HG02588 (cell line): ENCODE measurements around the gene SUN2.

ENCODE experiments used
- ATAC-seq: cut with Tn5 transposase; IDR thresholded peaks from one replicate; pipeline ENCODE4 v1.9.1; 2021; ENCODE audit warnings: mild to moderate bottlenecking, moderate library complexity; ENCODE audit not compliant: unreplicated experiment

Gene SUN2

DNA sequence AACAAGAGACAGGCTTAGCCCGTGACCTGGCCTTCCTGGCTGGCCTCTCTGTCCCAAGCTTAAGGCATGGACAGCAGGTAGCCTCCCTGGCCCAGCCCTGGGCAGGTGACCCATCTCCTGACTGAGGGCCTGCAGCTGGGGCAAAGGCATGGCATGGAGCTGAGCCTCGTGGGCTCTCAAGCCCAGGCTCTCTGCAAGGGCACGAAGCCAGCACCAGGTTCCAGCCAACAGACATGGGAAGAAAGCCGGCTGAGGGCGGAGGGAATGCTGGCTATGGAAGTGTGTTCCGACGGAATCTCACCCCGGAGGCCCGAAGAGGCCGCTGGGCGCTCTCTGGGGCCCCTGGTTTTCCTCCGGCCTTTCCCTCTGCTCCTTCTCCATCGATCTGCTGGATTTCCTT, 25.2 kb upstream of the SUN2 start:
- no peak for ATAC-seq

DNA sequence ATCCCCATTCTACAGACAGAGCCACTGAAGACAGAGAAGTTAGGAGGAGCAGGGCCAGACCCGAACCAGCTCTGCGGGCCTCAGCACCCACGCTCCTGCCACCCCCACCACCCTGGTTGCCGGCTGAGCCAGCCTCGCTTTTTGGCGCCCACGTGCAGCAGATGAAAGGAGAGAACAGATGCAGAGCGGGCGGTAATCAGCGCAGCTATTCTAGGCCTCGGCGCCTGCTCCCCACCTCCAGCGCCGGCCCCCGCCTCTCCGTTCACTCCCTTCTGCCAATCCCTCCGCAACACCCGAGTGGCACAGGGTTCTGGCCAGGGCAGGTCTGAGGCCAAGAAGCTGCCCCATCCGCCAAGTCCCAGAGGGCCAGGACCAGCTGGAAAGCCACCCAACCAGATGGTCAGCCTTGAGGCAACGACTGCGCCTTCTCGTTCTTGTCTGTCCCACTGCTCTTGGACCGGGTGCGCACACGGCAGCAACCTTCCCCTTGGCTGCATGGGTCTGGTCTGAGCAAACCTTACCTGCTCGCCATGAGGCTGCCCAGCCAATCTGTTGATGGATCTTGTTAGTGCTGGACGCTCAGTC, 21.4 kb upstream of the SUN2 start:
- ATAC-seq: no peak

DNA sequence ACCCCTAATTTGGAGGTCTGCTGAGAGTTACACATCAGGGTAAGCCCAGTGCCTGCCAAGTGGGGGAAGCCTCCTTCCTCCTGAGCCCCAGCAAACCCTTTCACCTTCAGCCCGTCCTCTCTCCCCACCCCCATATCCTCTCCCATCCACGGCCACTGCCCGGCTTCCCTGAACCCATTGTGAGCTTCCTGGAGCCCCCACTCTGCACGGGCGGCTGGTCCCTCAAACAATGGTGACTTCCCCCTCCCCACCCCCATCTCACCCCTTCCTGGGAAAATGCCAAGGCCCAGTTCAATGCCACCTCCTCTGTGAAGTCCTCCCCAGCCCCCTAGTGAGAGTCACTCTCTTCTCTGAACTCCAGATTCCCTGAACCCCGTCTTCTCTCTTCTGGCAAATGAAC, 20.3 kb upstream of the SUN2 start:
- no peak for ATAC-seq

DNA sequence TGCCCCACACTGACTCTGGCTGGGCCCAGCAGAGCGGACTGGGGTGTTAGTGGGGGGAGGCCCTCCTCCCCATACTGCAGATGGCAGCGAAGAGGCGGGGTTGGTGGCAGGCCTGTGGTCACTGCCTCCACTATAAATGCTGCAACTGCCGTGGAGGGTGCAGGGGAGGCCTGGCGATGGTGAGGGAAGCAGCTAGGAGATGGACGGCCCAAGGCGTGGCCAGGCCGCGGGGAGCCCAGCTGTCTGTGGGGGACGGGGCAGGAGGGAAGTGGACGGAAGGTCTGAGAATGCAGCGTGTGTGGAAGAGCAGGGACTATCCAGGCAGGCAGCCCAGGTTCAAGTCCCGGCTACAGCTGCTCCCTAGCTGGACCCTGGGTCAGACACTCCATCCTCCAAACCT, 19.9 kb upstream of the SUN2 start:
- no peak for ATAC-seq

DNA sequence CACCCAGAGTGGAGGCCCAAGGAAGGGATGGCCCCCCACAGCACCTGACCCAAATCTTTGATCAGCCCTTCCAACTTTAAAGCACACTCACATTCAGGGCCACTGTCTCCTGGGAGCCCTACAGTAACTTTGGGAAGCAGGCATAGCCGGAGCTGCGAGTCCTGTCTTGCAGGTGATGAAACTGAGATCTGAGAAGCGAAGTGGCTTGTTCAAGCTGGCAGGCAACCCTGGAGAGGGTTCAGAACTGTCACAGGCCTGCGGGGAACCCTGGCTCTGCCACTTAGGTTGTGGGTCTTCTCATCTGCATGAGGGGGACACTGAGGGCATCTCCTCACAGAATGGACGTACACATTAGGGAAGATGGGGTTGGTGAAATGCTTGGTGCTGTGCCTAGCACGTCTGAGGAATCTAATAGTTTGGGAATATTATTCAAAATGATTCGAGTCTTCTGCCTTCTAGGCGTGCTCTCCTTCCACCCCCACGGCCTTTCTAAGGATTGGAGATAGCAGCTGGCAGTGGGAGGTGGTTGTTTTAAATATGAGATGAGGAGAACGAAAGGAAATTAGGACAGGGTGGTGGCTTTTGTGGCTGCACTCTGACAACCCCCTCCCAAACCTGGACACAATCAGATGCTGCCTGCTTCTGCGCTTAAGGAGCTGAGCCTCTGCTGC, 18.8 kb upstream of the SUN2 start:
- ATAC-seq: no peak

DNA sequence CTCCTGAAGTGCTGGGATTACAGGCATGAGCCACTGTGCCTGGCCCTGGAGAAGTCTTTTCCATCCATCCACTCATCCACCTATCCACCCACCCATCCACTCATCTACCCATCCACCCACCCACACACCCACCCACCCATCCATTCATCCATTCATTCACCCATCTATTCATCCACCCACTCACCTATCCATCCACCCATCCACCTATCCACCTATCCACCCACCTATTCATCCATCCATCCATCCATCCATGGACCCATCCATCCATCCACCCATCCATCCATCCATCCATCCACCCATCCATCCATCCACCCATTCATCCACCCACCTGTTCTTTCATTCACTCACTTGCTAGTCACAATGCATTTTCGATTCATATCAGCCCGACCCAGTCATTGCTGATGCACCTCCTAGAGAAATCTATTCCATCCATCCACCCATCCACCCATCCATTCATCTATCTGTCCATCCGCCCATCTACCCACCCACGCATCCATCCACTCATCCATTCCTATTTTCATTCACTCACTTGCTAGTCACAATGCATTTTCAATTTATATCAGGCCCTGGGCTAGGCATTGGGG, 17.7 kb upstream of the SUN2 start:
- no peak for ATAC-seq

DNA sequence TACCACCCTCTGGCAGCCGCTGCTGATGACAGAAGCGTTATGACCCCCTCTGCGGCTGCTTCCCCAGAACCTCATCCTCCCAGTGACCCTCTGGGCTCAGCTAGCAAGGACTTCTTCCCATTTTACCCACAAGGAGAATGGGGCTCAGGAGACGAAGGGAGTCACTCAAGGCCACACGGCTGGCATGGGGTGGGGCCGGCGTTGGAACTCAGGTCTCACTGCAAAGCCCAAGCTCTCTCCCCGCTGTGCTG, 16.8 kb upstream of the SUN2 start:
- ATAC-seq: no peak

DNA sequence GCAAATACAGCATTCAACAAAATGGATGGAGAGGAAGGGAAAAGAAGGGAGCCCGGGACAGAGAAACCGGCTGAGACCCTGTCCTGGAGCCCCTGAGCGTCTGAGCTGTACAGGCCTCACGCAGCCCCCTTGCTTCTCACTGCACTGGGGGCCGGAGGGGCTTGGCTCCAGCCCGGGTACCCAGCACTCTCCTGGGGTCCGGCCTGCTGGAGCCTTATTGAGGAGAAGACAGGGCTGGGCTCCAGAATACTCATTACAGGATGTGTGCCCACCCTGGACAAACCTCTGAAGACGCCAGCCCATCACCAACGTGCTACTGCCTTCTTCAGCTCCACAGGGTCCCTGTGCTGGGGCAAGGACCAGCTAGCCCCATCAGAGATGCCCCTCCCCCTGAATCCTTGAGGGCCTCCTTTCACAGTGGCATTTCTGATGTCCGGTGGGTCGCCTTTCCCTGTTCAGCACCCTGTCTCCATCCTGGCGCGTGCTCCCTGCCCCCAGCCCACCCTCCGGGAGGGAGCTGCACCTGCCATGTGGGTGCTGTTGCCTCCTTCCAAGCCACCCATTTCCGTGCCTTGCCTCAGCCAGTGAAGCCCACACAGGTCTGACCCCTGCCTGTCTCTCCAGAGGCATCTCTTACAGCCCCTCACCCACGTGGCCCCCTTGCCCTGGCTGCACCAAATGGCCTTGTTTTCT, 14.6 kb upstream of the SUN2 start:
- ATAC-seq: no peak

DNA sequence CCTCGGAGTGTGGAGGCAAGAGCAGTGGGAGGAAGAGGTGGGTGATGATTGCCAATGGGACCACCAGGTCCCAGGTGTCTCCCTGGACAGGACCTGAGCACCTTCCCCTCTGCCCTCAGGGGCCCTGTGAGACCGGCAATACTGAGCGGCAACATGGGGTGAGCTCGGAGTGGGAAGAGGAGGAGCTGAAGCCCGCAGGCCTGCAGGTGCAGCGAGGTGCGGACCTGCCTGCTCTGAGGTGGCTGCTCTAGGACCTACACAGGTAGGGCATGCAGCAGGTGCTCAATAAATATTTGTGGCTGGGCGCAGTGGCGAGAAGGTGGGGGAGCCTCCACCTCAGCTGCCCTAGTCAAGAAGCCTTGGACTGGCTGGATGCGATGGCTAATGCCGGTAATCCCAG, 12.2 kb upstream of the SUN2 start:
- ATAC-seq: no peak

DNA sequence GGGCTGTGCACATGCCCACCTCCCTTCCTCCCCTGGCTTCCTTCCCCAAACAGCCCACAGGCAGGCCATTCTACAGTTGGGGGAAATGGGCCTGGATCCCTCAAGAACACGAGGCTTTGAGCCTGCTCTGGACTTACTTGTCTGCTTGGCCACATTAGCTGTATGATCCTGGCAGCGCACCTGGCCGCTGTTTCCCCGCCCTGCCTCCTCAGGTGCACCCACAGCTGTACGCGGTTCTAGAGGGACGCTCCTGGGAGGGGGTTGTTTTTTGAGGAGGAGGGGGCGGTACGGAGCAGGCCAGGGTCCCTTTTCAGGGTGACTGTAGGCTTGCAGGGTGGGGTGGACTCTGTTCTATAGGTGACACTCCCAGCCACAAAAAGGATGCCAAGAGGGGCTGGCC, 11.5 kb upstream of the SUN2 start:
- no peak for ATAC-seq

DNA sequence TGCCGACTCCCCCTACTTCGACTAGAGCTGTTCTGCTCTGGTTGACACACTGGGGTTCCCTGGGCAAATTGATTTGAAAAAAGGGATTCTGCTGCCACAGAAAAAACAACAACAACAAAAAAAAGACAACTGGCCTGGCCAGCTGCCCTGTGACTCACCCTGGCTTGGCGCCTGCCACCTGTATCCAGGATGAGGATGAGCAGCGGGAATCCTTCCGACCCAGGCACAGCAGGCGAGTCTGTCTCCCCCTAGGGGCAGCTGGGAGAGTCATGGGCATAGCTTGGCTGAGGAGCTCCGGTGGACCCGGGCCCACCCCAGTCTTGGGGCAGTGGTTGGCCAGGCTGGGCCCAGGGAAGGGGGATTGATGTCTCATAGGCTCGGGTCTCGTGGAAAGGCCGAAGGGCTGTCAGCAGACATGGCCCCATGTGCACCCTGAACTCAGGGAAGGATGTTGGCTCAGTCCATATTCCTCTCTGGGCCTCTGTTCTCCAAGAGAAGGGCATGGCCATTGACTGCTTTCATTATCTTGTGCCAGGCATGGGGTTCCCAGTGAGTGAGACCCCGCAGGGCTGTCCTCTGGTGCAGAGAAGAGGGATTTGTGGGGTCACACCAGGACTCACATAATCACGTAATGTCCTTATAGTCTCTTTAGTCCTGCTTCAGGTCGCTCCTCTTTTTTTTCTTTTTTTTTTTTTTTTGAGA, 10.4 kb upstream of the SUN2 start:
- ATAC-seq: no peak

DNA sequence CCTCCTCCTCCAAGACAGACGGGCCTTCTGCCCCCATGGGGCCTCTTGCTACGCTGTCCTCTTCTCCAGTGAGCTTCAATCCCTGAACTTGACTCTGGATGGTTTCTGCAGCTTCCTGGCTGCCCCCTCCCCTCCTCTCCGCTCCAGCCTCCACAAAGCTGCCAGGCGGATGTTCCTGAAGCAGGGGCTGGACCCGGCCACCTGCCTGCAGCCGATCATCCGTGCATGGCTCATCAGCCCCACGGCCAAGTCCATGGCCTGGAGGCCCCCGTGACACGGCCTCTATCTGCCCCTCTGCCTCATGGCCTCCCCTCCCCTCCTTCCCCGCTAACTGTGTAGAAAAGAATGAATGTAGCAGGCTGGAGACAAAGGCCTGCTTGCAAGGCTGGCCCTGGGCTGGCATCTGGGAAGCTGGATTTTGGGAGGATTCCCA, 6.8 kb upstream of the SUN2 start:
- no peak for ATAC-seq

DNA sequence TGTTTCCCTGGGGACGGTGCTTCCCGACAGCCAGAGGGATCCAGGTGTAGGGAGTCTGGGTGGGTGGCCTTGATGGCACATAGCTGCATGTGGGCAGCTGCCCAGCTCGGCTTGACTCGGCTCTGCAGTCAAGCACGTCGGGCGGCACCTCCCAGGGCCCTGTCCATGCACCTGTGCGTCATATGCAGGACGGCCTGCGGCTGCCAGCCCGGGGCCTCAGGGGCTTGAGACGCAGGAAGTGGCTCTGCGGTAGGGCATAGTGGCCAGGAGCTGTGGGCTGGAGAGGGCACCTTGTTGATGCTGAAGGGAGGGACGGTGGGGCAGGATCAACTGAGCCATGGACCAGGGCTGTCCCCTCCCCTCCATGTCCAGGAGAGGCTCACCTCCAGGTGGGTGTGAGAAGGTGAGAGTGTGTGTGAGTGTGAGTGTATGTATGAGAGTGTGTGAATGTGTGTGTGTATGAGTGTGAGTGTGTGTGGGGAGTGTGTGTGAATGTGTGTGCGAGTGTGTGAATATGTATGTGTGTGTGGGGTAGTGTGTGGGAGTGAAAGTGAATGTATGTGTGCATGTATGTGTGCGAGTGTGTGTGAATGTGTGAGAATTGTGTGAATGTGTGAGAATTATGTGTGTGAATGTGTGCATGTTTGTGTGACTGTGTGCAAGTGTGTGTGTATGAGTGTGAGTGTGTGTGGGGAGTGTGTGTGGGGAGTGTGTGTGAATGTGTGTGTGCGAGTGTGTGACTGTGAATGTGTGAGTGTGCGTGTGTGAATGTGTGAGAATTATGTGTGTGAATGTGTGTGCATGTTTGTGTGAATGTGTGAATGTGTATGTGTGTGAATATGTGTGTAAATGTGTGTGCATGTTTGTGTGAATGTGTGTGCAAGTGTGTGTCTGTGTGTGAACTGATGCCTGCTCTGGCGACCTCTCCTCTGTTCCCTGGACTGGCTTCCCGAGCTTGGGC, 5.7 kb upstream of the SUN2 start:
- ATAC-seq: no peak

DNA sequence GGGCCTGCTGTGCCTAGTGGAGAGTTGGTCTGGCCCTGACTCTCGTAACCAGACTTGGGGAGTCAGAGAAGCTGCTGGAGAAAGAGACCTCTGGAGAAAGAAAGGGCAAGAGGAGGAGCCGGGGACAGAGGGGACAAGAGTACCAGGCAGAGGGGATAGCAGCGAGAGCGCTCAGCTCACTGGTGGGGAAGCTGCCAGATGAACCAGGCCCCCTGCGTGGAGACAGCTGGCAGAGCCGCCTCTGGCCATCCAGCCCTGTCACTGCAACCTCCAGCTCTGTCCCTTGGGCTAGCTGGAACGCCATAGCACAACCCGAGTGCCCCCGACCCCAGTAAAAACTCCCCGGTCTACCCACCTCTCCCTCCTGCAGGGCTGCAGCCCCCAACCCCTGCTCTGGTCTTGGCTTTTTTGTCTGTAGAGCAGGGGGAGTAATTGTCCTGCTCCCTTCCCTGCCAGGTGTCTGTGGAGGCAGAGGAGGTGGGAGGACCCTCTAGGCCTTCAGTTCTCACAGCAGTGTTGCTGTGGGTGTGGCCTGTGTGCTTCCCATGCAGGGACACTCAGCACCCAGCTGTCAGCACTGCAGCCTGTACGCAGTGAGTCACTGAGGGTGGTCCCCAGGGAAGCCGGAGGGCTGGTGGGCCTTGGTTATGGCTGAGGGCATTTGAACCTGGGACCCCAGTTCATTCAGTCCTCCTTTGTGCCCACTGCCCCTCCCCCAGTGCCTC, 4.8 kb upstream of the SUN2 start:
- no peak for ATAC-seq

DNA sequence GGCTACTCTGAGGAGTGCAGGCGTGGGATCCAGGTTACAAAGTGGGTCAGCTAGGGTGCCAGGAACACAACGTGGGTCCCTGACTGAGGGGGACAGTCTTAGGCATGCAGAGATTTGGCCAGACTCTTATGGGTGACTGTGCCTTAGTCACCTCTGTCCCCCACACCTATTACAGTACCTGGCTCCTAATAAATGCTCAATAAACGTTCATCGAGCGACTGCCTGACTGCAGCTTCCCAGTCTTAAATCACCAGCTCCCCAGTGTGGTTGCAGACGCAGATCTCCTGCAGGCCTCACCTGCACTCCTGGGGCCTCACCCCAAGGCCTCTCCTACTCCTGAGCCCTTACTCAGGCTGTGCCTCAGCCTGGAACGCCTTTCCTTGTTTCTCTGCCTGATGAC, 3.2 kb upstream of the SUN2 start:
- no peak for ATAC-seq

DNA sequence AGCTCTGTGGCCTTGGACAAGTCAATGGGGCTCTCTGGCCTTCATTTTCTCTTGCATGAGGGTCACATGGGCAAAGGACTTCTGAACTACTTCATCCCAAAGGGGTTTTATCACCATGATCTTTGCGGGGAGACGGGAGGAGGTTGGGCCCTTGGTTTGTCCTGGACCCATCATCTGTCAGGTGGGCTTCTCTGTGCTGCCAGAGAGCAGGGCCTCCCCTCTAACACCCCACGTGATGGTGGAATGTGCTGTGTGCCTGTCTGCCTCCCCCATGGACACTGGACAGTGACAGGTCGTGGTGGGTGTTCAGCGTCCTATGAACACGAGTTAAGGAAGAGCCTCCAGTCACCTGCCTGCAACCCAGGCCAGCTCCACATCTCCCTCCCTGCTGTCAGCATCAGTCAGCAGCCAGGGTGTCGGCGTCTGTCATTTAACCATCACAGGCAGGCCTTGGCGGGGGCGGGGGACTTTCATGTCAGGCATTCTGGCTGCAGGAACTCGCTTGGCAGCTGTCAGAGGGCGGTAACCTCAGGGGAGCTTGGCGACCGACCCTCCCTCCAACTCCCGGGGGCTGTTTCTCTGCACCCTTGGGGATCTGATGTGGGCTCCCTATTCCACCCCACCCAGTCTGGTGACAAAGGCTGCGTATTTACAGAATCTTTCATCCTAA, 2.6 kb upstream of the SUN2 start:
- no peak for ATAC-seq

DNA sequence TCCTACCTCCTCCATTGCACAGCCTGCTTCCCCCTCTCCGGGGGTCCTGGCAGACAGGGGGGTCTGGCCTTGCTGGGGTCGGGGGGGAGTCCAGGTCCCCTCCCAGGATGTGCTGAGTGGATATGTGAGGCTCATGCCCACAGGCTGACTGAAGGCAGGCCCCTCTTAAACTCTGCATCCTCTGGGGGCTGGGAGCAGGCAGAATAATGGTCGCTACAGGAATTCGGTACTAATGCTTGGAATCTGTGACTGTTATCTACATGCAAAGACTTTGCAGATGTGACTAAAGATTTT, 1.6 kb upstream of the SUN2 start:
- ATAC-seq: no peak

DNA sequence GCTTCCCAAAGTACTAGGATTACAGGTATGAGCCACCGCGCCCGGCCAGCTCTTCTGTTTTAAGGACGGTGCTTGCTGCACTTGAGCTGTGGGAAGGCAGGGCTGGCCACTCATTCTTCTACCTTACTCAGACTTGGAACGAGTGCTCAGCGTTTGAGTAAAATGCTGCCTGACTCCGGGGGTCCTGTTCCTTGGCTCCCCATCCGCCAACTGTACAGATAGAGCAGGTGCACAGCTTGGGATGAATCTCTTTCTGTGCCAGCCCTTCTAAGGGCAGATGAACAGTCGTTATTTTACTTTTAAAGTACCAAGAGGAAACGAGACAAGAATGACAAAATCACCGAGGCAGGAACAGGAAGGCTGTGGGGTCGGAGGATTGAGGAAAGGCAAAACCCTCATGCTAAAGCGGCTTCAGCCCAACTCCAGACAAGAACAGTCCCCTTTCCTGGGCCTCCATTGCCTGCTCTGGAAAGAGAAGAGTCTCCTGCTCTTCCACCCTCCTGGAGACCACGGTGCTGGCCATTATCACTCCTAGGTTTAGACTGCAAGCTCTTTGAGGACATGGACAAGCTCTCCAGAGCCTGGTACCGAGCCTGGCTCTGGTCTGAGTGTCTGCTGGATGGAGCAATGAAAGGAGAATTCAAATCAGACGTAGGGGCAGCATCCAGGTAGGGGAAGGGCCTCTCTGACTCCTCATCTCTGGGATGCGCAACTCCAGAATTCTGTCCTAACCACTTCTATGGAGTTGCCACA, 1.1 kb upstream of the SUN2 start:
- ATAC-seq: no peak
